ENCODE measurements around the gene PROB1.
"Not testable (repeated sequence)": the region's sequence is repeated elsewhere in the genome, so short reads cannot be mapped to it uniquely, and the experiment has no call there.

Gene PROB1

GRCh38 chr5:139413963-139414362, 19.1 kb upstream of the PROB1 start:
- no peak for DNase-seq

- DNase-seq: no peak
Observed at GRCh38 chr5:139413153-139413552, 18.2 kb upstream of the PROB1 start.

- DNase-seq: no peak
Observed at GRCh38 chr5:139410993-139411828, 16.3 kb upstream of the PROB1 start.

- DNase-seq: no peak
Observed at GRCh38 chr5:139410121-139410992, 15.5 kb upstream of the PROB1 start.

GRCh38 chr5:139409116-139409515, 14.2 kb upstream of the PROB1 start:
- DNase-seq: not testable (repeated sequence)

GRCh38 chr5:139408191-139408590, 13.3 kb upstream of the PROB1 start:
- no peak for DNase-seq

GRCh38 chr5:139407517-139407916, 12.6 kb upstream of the PROB1 start:
- DNase-seq: no peak

- no peak for DNase-seq
Observed at GRCh38 chr5:139406963-139407362, 12.1 kb upstream of the PROB1 start.

- DNase-seq: no peak
Observed at GRCh38 chr5:139404484-139404840, 9.6 kb upstream of the PROB1 start.

- DNase-seq: peak; percentile 91
Observed at GRCh38 chr5:139403787-139404483, 9.0 kb upstream of the PROB1 start, which contains the start of gene SPATA24. Gene SPATA24 (minus strand): TSS chr5:139404089. CDS start chr5:139404060, 29 bp downstream.

- DNase-seq: no peak
Observed at GRCh38 chr5:139403418-139403786, 8.5 kb upstream of the PROB1 start.

GRCh38 chr5:139402561-139403158, 7.8 kb upstream of the PROB1 start:
- DNase-seq: no peak

- no peak for DNase-seq
Observed at GRCh38 chr5:139401546-139401945, 6.6 kb upstream of the PROB1 start.

- no peak for DNase-seq
Observed at GRCh38 chr5:139399501-139400121, 4.7 kb upstream of the PROB1 start.

GRCh38 chr5:139397921-139398320, 3.0 kb upstream of the PROB1 start:
- DNase-seq: no peak

- no peak for DNase-seq
Observed at GRCh38 chr5:139396691-139397090, 1.8 kb upstream of the PROB1 start.

GRCh38 chr5:139395844-139396640, 1.1 kb upstream of the PROB1 start:
- no peak for DNase-seq

- no peak for DNase-seq
Observed at GRCh38 chr5:139394123-139394653, 716 bp downstream of the PROB1 start.

GRCh38 chr5:139393497-139394122, 1.3 kb downstream of the PROB1 start:
- DNase-seq: no peak

GRCh38 chr5:139392678-139393496, 2.0 kb downstream of the PROB1 start:
- peak; percentile 41 for DNase-seq
